Measurements from ENCODE around the gene EDAR.

The EDAR gene

DNA sequence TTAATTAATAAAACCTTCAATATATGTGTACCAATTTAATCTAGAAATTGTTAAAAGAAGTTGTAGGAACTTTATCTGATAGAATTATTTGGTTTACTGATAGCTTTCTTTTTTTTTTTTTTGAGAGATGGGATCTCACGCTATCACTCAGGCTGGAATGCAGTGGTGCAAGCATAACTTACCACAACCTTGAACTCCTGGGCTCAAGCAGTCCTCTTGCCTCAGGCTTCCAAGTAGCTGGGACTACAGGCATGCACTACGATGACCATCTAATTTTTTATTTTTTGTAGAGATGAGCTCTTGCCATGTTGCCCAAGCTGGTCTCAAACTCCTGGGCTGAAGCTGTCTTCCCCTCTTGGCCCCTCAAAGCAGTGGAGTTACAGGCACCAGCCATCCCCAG is 135.6 kb downstream of the EDAR start:
- no peak for DNase-seq (ENCODE audit: low read depth, low spot score)

DNA sequence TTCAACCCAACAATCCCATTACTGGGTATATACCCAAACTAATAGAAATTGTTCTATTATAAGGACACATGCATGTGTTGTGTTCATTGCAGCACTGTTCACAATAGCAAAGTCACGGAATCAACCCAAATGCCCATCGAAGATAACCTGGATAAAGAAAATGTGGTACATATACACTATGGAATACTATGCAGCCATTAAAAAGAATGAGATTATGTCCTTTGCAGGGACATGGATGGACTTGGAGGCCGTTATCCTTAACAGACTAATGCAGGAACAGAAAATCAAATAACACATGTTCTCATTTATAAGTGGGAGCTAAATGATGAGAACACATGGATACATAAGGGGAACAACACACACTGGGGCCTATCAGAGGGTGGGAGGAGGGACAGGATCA is 136.6 kb downstream of the EDAR start:
- DNase-seq (ENCODE audit: low read depth, low spot score) = no peak

- DNase-seq (ENCODE audit: low read depth, low spot score) = no peak
Measured at GRCh38 chr2:108847000-108847399, 142.0 kb downstream of the EDAR start.

DNA sequence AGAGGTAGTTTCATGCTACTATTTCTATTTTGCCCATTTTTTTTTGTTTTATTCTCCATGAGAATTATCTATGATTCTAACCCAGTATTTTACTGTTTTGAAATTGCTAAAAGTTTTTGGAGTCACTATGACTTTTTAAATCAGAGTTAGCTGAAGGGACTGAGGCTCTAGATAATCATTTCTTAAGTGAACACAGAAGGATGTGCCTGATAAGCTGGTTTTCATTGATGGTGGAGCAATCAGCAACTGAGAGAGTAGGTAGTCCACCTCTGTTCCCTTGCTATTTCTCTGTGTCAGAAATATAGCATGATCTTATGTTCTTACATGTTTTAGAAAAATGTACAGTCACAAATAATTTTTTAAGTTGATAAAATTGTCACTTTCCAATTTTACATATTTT is 143.1 kb downstream of the EDAR start:
- DNase-seq (ENCODE audit: low read depth, low spot score) = no peak
